NAMALWA (cell line): ENCODE measurements around the gene SAMD3.
"Not testable (repeated sequence)": the region's sequence is repeated elsewhere in the genome, so short reads cannot be mapped to it uniquely, and the experiment has no call there.

Experiments used
- DNase-seq: peaks from one replicate; pipeline ENCODE4 v3.0.0-alpha.2; 2015; ENCODE audit warnings: low spot score

Gene SAMD3

GRCh38 chr6:130207979-130208649 is 14.6 kb downstream of the SAMD3 start:
- DNase-seq, result no peak

- DNase-seq, result no peak
These were observed 16.3 kb downstream of the SAMD3 start for GRCh38 chr6:130206479-130206878.

GRCh38 chr6:130204322-130204721 is 18.4 kb downstream of the SAMD3 start:
- DNase-seq, result no peak

GRCh38 chr6:130203370-130203769 is 19.4 kb downstream of the SAMD3 start:
- no peak for DNase-seq

GRCh38 chr6:130202782-130203181 is 20.0 kb downstream of the SAMD3 start:
- no peak for DNase-seq

GRCh38 chr6:130200020-130200419 is 22.7 kb downstream of the SAMD3 start:
- DNase-seq, result no peak

GRCh38 chr6:130198483-130199035 is 24.2 kb downstream of the SAMD3 start:
- DNase-seq, result no peak

GRCh38 chr6:130197816-130198482 is 24.8 kb downstream of the SAMD3 start:
- DNase-seq, result not testable (repeated sequence)

- not testable (repeated sequence) for DNase-seq
These were observed 28.3 kb downstream of the SAMD3 start for GRCh38 chr6:130194434-130194833.

- DNase-seq, result no peak
These were observed 31.8 kb downstream of the SAMD3 start for GRCh38 chr6:130190701-130191690.

GRCh38 chr6:130189531-130190397 is 33.0 kb downstream of the SAMD3 start:
- DNase-seq, result no peak

- DNase-seq, result no peak
These were observed 34.4 kb downstream of the SAMD3 start for GRCh38 chr6:130188207-130188899.

GRCh38 chr6:130187335-130188206 is 35.2 kb downstream of the SAMD3 start:
- no peak for DNase-seq

GRCh38 chr6:130185658-130186057 is 37.1 kb downstream of the SAMD3 start:
- DNase-seq, result no peak

GRCh38 chr6:130183271-130184222 is 39.2 kb downstream of the SAMD3 start:
- DNase-seq, result no peak

- no peak for DNase-seq
These were observed 40.3 kb downstream of the SAMD3 start for GRCh38 chr6:130182466-130182865.

- no peak for DNase-seq
These were observed 44.1 kb downstream of the SAMD3 start for GRCh38 chr6:130178692-130179091.

- DNase-seq, result no peak
These were observed 46.4 kb downstream of the SAMD3 start for GRCh38 chr6:130176378-130176777.
